Astrocyte of the hippocampus (primary cell): ENCODE results near the gene CIDEA.
"Not testable (repeated sequence)": the region's sequence is repeated elsewhere in the genome, so short reads cannot be mapped to it uniquely, and the experiment has no call there.

Experiments used
- DNase-seq: peaks from one replicate; pipeline ENCODE4 v3.0.0; 2011; ENCODE audit warnings: low read depth, low spot score

Gene CIDEA, protein sequence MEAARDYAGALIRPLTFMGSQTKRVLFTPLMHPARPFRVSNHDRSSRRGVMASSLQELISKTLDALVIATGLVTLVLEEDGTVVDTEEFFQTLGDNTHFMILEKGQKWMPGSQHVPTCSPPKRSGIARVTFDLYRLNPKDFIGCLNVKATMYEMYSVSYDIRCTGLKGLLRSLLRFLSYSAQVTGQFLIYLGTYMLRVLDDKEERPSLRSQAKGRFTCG

DNA sequence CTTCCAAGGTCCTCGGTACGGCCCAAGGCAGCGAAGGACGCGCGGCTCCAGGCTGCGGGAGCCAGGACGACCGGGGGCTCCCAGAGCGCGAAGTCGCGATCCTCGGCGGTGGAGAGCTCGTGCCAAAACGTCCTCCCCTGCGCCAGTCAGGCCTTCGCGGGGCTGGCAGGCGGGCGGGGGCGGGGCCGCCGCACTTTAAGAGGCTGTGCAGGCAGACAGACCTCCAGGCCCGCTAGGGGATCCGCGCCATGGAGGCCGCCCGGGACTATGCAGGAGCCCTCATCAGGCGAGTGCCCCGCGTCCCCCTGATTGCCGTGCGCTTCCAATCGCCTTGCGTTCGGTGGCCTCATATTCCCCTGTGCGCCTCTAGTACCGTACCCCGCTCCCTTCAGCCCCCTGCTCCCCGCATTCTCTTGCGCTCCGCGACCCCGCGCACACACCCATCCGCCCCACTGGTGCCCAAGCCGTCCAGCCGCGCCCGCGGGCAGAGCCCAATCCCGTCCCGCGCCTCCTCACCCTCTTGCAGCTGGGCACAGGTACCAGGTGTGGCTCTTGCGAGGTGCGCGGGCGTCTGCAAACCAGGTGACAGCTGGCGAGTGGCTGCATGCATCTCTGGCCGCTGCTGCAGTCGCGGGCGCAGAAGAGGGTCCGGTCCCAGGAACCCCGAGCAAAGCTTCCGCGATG lies at the start of gene CIDEA:
TSS of gene CIDEA (plus strand) at position 226 of the 684 bp plus-strand sequence. CDS start at position 249, 23 bp downstream.
- DNase-seq, result peak; percentile 61

DNA sequence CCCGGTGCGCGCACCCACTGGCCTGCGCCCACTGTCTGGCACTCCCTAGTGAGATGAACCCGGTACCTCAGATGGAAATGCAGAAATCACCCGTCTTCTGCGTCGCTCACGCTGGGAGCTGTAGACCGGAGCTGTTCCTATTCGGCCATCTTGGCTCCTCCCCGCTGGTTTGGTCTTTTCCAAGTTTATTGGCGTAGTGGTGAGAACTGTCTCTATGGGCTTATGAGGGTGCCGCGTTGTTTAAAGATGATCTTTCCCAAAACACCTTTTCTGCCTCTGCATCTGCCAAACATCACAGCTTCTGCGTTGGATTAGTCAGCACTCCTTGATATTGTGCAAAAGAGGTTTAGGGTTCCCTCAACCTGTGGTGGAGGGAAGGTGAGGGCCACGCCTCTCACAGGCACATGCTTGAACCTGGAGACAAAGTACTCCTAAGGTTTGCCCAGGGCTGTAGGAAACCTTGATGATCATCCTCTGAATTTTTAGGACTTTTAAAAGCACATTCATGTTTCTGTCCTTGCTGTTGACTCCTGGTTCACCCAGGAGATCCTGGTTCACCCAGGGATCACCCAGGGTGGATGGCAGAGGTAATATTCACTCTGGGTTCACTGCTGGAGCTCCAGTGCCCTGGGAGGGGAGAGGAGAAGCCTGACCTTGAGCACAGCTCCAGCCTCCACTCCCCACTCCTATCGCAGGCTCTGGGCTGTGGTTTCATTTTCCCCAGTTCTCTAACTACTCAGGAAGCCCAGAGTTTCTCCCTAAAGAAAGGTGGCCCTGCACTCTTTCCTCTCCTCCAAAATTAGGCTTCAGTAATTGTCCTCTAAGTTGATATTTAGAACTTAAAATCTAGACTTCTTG lies 45.6 kb upstream of the CIDEA start:
- not testable (repeated sequence) for DNase-seq

DNA sequence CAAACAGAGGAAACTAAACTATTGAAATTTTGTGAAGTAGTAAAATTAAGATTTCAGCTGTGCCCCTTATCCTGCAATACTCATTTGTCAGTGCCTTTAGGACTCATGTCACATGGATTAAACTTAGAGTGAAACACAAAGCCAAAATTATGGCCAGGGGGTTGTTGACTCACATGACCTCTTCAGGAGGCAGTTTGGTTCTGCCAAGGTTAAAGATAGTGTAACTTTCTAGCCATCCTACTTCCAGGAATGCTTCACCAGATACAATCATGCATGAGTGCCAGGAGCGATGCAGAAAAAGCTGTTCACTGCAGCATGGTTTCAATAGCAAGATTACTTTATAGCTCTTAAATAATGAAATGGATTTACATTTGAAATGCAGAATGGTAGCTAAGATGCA lies 41.9 kb upstream of the CIDEA start:
- not testable (repeated sequence) for DNase-seq

GRCh38 chr18:12214296-12215005 lies 39.7 kb upstream of the CIDEA start:
- DNase-seq, result not testable (repeated sequence)

DNA sequence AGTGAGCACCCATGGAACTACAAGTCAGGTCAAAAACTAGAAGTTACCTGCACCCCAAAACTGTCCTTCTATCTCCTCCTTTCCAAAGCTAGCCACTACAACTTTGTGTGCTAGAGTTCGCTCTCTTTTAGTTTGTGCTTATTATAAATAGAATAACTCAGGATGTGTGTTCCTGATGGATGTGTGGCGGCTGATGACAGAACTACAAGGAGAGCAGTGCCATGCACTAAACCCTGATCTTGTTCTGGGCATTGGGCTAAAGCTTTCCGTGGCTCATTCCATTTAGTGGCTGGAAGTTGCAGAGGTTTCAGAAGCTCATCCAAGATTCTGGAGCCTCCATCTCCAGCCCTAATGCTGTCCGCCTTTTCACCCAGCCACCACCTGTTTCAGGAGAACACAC lies 37.7 kb upstream of the CIDEA start:
- DNase-seq, result not testable (repeated sequence)

- DNase-seq, result not testable (repeated sequence)
Measured at GRCh38 chr18:12218603-12219002, 35.6 kb upstream of the CIDEA start.

GRCh38 chr18:12222041-12222440 lies 32.1 kb upstream of the CIDEA start:
- DNase-seq, result not testable (repeated sequence)

DNA sequence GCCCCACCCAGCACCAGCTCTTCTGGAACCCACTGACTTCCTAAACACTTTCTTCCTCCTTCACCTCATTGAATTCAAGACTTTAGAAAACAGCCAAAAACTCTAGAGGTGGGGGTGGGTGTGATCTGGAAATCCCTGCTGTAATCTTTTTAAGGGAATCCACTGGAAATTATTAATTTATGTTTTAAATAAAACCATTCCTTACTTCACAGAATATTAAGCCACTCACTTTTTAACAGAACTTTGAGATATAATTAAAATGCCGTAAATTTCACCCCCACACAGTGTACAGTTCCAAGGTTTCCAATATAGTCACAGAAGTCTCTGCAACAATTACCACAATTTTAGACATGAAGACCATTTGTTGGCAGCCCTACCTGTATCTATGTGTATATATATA lies 30.8 kb upstream of the CIDEA start:
- not testable (repeated sequence) for DNase-seq

- not testable (repeated sequence) for DNase-seq
Measured at GRCh38 chr18:12226807-12227206, 27.4 kb upstream of the CIDEA start.

GRCh38 chr18:12227399-12228186 lies 26.6 kb upstream of the CIDEA start:
- DNase-seq, result not testable (repeated sequence)

DNA sequence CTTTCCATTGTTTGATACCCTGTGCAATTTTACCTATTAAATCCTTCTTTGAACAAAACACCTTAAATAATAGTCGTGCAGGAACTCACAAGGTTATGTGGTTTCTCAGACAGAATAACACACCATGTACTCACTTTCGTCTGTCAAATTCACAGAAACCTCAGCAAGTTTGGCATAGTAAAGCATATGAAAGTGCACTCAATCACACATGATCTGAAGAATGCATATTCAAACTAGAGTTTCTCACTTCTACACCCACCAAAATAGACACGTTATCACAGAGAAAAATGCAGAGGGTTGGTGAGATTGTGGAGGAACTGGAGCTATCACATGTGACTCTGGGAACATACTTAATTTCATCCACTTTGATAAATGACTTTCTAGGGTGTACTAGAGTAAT lies 25.9 kb upstream of the CIDEA start:
- DNase-seq, result not testable (repeated sequence)

DNA sequence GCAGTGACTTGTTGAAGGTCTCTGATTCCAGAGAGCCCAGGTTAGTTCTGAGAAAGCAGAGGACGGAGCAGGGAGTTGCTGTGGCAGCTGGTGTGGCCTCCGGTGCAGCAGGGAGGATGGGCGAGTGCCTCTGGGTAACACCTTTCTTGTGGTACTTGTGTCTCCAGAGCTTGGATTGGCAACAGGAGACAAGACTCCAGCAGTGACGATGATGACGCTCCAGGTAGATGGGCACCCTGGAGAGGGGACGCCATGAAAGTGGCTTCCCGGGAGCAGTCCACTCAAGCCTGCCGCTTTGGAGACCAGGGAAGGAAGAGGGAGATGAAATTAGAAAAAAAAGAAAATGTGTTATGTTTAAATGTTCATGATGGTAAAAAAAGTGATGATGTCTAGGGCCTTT lies 23.6 kb upstream of the CIDEA start:
- DNase-seq, result not testable (repeated sequence)

DNA sequence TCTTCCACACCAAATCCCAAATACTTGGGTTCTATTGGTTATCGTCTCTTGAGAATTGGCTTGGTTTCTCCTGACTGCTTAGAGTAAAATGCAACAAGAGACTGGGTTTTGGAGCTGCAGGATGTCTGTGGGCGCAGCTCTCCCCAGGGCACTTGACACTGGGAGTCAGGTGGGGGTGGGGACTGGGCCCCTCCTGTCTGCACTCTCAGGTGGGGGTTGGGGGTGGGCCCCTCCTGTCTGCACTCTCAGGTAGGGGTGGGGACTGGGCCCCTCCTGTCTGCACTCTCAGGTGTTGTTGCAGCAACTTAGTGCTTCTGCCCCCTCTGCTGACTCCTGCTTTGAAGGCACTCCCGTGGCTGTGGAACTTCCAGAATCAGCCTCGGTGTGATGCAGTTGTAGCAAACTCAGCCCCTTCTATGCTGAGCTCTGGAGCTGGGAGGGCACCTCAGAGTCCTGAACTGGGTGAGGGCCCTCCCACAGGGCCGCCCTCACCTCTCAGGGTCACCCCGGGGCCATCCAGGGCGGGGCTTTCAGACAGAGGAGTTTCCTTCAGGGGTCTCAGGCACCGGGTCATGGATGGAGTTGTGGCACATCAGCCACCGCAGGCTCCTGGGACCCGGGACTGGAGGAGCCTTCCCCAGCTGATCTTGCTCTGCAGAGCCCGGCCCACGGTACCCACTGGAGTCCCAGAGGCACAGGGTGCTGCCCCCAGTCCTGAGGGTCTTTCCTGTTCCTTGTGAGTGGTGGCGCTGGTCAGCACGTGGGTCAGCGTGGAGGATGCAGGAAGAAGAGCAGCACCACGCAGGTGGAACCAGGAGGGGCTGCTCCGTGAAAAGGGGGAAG lies 22.9 kb upstream of the CIDEA start:
- DNase-seq, result no peak

- DNase-seq, result no peak
Measured at GRCh38 chr18:12231986-12232385, 22.2 kb upstream of the CIDEA start.

DNA sequence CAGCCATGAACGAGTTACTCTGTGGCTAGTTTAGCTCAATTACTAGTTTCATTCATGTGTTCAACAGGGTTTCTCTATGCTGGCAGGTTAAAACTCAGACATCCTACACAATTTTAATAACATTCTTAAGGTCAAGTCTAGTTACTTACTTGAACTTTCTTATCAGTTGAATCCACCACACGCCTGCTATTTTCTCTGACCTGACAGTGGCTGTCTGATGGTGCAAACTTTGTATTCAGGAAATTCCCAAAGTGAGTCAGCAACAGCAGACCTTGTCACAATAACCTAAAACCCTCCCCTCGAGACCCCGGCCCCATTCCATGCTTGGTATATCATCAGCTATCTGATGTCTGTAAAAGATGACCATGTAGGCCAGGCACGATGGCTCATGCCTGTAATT lies 20.8 kb upstream of the CIDEA start:
- DNase-seq, result peak; percentile 34

GRCh38 chr18:12234451-12235190 lies 19.5 kb upstream of the CIDEA start:
- no peak for DNase-seq

GRCh38 chr18:12236141-12236540 lies 18.0 kb upstream of the CIDEA start:
- DNase-seq, result no peak

DNA sequence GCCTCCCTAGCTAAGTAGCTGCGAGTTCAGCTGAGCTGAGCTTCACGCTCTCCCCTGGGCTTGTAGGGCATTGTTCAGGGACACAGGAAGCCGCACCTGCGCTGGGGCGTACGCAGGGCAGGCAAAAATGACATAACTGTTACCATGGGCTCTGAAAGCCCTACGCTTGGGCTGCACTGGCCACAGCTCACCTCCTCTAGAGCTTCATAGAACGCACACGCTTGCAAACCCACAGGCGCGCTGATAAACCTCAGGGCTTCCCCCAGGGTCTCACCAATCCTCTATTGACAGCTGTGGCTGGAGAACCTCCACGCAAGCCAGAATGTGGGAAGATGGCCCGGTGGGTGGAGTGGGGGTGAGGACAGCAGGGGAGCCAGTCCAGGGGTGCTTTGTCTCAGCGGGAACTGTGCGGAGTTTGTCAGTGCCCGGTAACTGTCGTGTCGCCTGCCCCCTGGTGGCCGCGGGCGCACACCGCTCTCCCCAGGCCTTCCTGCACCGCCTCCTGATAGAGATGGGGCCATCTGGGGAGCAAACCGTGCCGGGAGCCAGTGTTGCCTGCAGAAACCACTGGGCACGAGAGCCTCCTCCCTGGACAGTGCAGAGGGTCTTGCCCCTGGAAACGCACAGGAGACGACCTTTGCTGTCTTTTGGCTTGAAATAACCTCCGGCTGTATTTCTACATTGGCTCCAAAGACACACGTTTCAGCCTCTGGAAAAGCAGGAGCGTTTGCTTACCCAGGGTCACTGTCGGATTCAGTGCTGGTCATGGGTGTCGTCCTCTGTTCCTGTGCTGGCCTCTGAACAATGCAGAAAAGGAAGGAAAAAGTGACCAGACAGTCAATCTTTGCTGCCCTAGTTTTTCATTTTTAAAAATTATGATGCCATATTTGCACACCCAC lies 17.0 kb upstream of the CIDEA start:
- DNase-seq, result peak; percentile 72
